ENCODE measurements around the gene VPS8. TPM values are rescaled to one million over a fixed set of nuclear protein-coding genes. Genes with fewer than 3 reads are reported as not detected.

VPS8 gene
- total RNA-seq, 1 experiment from 2014 or later: 39.7 TPM

- H2BK20ac ChIP-seq (ENCODE audit: low read depth, low read length, poor library complexity, severe bottlenecking): no peak overlapping the region
- no peaks in the 10 kb centered on the region for H3K4me1 ChIP-seq (ENCODE audit: insufficient read depth, low read length)
- H4K8ac ChIP-seq (replicated peaks; ENCODE audit: insufficient read length, low read depth, low read length): no peak overlapping the region
- no peak for DNase-seq
- no peak overlapping the region for H3K56ac ChIP-seq (ENCODE audit: insufficient read length, low read depth, low read length)
- peaks cover 1% of the 10 kb centered on the region; the same call in 1 of the 2 replicates for H3K27me3 Mint-ChIP-seq (ENCODE audit: low read depth)
- H3K27ac ChIP-seq (ENCODE audit: insufficient read length, low read depth, low read length): no peak overlapping the region
- no peak for TF ChIP-seq CTCF (conservative IDR thresholded peaks at IDR 0.05)
- H3K79me2 ChIP-seq (ENCODE audit: insufficient read depth, low read length): no peaks in the 10 kb centered on the region
- H4K20me1 ChIP-seq (ENCODE audit: control insufficient read depth, insufficient read depth, insufficient read length): no peaks in the 10 kb centered on the region
- no CpG with 5 or more reads among the region's 3 CpGs for WGBS (ENCODE audit: extremely low coverage, insufficient read length, low lambda C conversion rate)
- no peak overlapping the region for H3K27ac Mint-ChIP-seq
- H3K36me3 Mint-ChIP-seq (ENCODE audit: insufficient read depth in 1 of 3, low read depth in 3 of 3): peaks cover 1 to 19% (median 17%) of the 10 kb centered on the region in 3 experiments; a peak in 5 of 7 replicates
- no peak overlapping the region for H3K14ac ChIP-seq (ENCODE audit: insufficient read depth, low read length)
- H3T11ph ChIP-seq (ENCODE audit: low read length): no peak overlapping the region
- H3K4me1 Mint-ChIP-seq: no peaks in the 10 kb centered on the region
- H3K23ac ChIP-seq (ENCODE audit: insufficient read length, low read depth, low read length): no peak overlapping the region
- no peak overlapping the region for H2BK12ac ChIP-seq (ENCODE audit: insufficient read length, low read depth, low read length)
- H2AFZ ChIP-seq (ENCODE audit: low read length): no peak overlapping the region
- no peak overlapping the region for H4K5ac ChIP-seq (ENCODE audit: insufficient read length, low read depth, low read length)
- no peaks in the 10 kb centered on the region for H3K79me1 ChIP-seq (ENCODE audit: insufficient read depth, low read depth, low read length, poor library complexity, severe bottlenecking)
- no peak overlapping the region for H3K4me3 Mint-ChIP-seq
- H2BK15ac ChIP-seq (ENCODE audit: low read depth, low read length): no peak overlapping the region
- no peak overlapping the region for H3K18ac ChIP-seq (ENCODE audit: insufficient read length, low read depth, low read length)
- no peak overlapping the region for H2BK5ac ChIP-seq (ENCODE audit: insufficient read length, low read length)
- no peaks in the 10 kb centered on the region for H3K27me3 ChIP-seq (ENCODE audit: insufficient read depth, low read length)
- no peak overlapping the region for H2AK5ac ChIP-seq (ENCODE audit: insufficient read length, low read length)
- no peaks in the 10 kb centered on the region for H3K23me2 ChIP-seq (ENCODE audit: insufficient read length, low read depth, low read length, poor library complexity, severe bottlenecking)
- no peak overlapping the region for H3K4me2 ChIP-seq (ENCODE audit: insufficient read depth, insufficient read length, low read length)
- peaks cover 28 to 29% of the 10 kb centered on the region in 2 experiments for H3K9me3 Mint-ChIP-seq
- no peak overlapping the region for H3K9ac ChIP-seq (ENCODE audit: extremely low read depth, insufficient read length, low read length)
- no peak overlapping the region for H4K91ac ChIP-seq (ENCODE audit: insufficient read length, low read depth, low read length)
- H2BK120ac ChIP-seq (ENCODE audit: low read depth, low read length, poor library complexity, severe bottlenecking): no peak overlapping the region
- H3K4ac ChIP-seq (ENCODE audit: low read depth, low read length): no peak overlapping the region
- no peaks in the 10 kb centered on the region for H3K9me3 ChIP-seq (ENCODE audit: control insufficient read depth, low read depth, low read length)
Observed at GRCh38 chr3:185063431-185063830, 251.5 kb downstream of the VPS8 start.
